Epithelial cell of esophagus (primary cell): ENCODE measurements around the gene GRIA1.

ENCODE experiments used
- DNase-seq: peaks from one replicate; pipeline ENCODE4 v3.0.0; 2010; ENCODE audit warnings: low read depth
- H3K4me3 ChIP-seq: 2 replicates; pipeline ENCODE4 v1.5.1; 2011; ENCODE audit warnings: mild to moderate bottlenecking, low read length, control low read depth
- CTCF ChIP-seq: IDR thresholded peaks from 2 replicates; pipeline ENCODE4 v1.5.1; 2011; ENCODE audit warnings: low read depth, mild to moderate bottlenecking, low read length, control low read depth, inconsistent platforms; ENCODE audit not compliant: insufficient read depth; ENCODE audit errors: missing control alignments

The GRIA1 gene

GRCh38 chr5:153700940-153701339 lies 210.5 kb downstream of the GRIA1 start:
- peak; percentile 40 for DNase-seq
- TF ChIP-seq CTCF: no peak
- H3K4me3 ChIP-seq: no peak overlapping the region

GRCh38 chr5:153702265-153702664 lies 211.8 kb downstream of the GRIA1 start:
- DNase-seq: no peak
- TF ChIP-seq CTCF: no peak
- H3K4me3 ChIP-seq: no peak overlapping the region

- no peak overlapping the region for H3K4me3 ChIP-seq
- peak; percentile 32 for DNase-seq
- TF ChIP-seq CTCF: no peak
Measured at GRCh38 chr5:153704110-153704509, 213.6 kb downstream of the GRIA1 start.

- no peak for DNase-seq
- TF ChIP-seq CTCF: no peak
- H3K4me3 ChIP-seq: no peak overlapping the region
Measured at GRCh38 chr5:153707626-153708025, 217.2 kb downstream of the GRIA1 start.

GRCh38 chr5:153711755-153712154 lies 221.3 kb downstream of the GRIA1 start:
- DNase-seq: peak; percentile 17
- peak; percentile 30 for TF ChIP-seq CTCF
- H3K4me3 ChIP-seq: no peak overlapping the region

- H3K4me3 ChIP-seq: no peak overlapping the region
- no peak for DNase-seq
- no peak for TF ChIP-seq CTCF
Measured at GRCh38 chr5:153712946-153713345, 222.5 kb downstream of the GRIA1 start.

- no peak for TF ChIP-seq CTCF
- no peak overlapping the region for H3K4me3 ChIP-seq
- DNase-seq: no peak
Measured at GRCh38 chr5:153713943-153714342, 223.5 kb downstream of the GRIA1 start.
